ENCODE measurements around the gene SYNGR2.

SYNGR2 gene

GRCh38 chr17:78154903-78155811, 13.2 kb upstream of the SYNGR2 start (continued):
- TF ChIP-seq ZNF23 (tag by site-specific recombination; IDR thresholded peaks at IDR 0.05; ENCODE audit: borderline replicate concordance) = no peak
- no peak for TF ChIP-seq ZNF48 (tag by site-specific recombination; IDR thresholded peaks at IDR 0.05)
- no peak for TF ChIP-seq ZNF366 (tag by site-specific recombination; conservative IDR thresholded peaks at IDR 0.05)
- no peak for TF ChIP-seq OVOL3 (tag by site-specific recombination; IDR thresholded peaks at IDR 0.05)
- no peak for TF ChIP-seq ZNF362 (tag by site-specific recombination; IDR thresholded peaks at IDR 0.05)
- no peak for TF ChIP-seq ZNF214 (tag by site-specific recombination; IDR thresholded peaks at IDR 0.05; ENCODE audit: borderline replicate concordance)
- no peak for TF ChIP-seq ZNF221 (tag by site-specific recombination; IDR thresholded peaks at IDR 0.05; ENCODE audit: borderline replicate concordance)
- no peak for TF ChIP-seq ZNF514 (tag by site-specific recombination; IDR thresholded peaks at IDR 0.05)
- no peak for TF ChIP-seq KLF7 (tag by site-specific recombination; IDR thresholded peaks at IDR 0.05; ENCODE audit: borderline replicate concordance)
- TF ChIP-seq ZNF701 (tag by site-specific recombination; IDR thresholded peaks at IDR 0.05) = no peak
- no peak for TF ChIP-seq ZNF341 (tag by site-specific recombination; IDR thresholded peaks at IDR 0.05; ENCODE audit: low read depth)

GRCh38 chr17:78159575-78160158, 8.7 kb upstream of the SYNGR2 start:
- TF ChIP-seq ZNF112 (tag by site-specific recombination; IDR thresholded peaks at IDR 0.05) (no peak), ZNF121 (tag by site-specific recombination; IDR thresholded peaks at IDR 0.05) (no peak), PRDM10 (tag by site-specific recombination; IDR thresholded peaks at IDR 0.05) (peak; percentile 81), ZNF302 (tag by site-specific recombination; IDR thresholded peaks at IDR 0.05; ENCODE audit: low read depth) (no peak), ZNF600 (tag by site-specific recombination; IDR thresholded peaks at IDR 0.05) (0 out of 2 replicates have a peak, but pooled peaks have one; percentile 36), INSM2 (tag by site-specific recombination; IDR thresholded peaks at IDR 0.05) (no peak)
- Histone ChIP-seq H3K4me1 (ENCODE audit: control insufficient read depth, insufficient read depth, low read length) (no peaks in the 10 kb centered on the region), H3K36me3 (ENCODE audit: control insufficient read depth in 2 of 2, insufficient read depth in 1 of 2, low read length in 2 of 2) (no peaks in the 10 kb centered on the region), H3K4me3 (ENCODE audit: low read depth, low read length) (no peak overlapping the region), H3K9me3 (ENCODE audit: control insufficient read depth, insufficient read depth, low read depth, low read length) (no peaks in the 10 kb centered on the region), H3K27ac (ENCODE audit: extremely low read depth, low read depth, low read length) (no peak overlapping the region)
- POLR2A ChIA-PET = interaction anchor here (2.1 kb wide), 1 partner anchor 27 kb away, joined by 7 read pairs; the partner anchor contains the start of genes AFMID and TK1
- CTCF ChIA-PET = interaction anchor here (0.9 kb wide), 1 partner anchor 26 kb away, joined by 4 read pairs; no protein-coding TSS in a partner anchor

Measured in HEK293 (cell line).